DOHH2 (cell line): Measurements from ENCODE around the gene ABHD12.

Source experiments
- EZH2phosphoT487 ChIP-seq: fragments of 200-600 bp; sonication (generic); IDR thresholded peaks from 2 replicates; pipeline ENCODE4 v1.6.1; 2017; ENCODE audit warnings: borderline replicate concordance, mild to moderate bottlenecking, antibody characterized with exemption, low read length, moderate library complexity, mixed read lengths
- TF ChIP-seq, protein P1 (sequence below): fragments of 200-600 bp; sonication (generic); IDR thresholded peaks from one replicate; pipeline ENCODE4 v1.5.1; 2014; ENCODE audit warnings: antibody characterized with exemption, mild to moderate bottlenecking, low read depth, low read length; ENCODE audit not compliant: poor library complexity, severe bottlenecking

- TF ChIP-seq, protein P1, sequence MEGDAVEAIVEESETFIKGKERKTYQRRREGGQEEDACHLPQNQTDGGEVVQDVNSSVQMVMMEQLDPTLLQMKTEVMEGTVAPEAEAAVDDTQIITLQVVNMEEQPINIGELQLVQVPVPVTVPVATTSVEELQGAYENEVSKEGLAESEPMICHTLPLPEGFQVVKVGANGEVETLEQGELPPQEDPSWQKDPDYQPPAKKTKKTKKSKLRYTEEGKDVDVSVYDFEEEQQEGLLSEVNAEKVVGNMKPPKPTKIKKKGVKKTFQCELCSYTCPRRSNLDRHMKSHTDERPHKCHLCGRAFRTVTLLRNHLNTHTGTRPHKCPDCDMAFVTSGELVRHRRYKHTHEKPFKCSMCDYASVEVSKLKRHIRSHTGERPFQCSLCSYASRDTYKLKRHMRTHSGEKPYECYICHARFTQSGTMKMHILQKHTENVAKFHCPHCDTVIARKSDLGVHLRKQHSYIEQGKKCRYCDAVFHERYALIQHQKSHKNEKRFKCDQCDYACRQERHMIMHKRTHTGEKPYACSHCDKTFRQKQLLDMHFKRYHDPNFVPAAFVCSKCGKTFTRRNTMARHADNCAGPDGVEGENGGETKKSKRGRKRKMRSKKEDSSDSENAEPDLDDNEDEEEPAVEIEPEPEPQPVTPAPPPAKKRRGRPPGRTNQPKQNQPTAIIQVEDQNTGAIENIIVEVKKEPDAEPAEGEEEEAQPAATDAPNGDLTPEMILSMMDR, result no peak
- TF ChIP-seq EZH2phosphoT487, result no peak
Observed at GRCh38 chr20:25352746-25353145, 37.9 kb downstream of the ABHD12 start.
